A673 (cell line): ENCODE measurements around the gene UVRAG. TPM values are rescaled to one million over a fixed set of nuclear protein-coding genes. Genes with fewer than 3 reads are reported as not detected.

ENCODE experiments used
- BruUV-seq: library from RNA; stranded (reverse); fragments of 400-500 nt; replicated peaks from 2 replicates; lab custom pipeline; 2021; lab: Mats Ljungman, UMichigan
- CTCF ChIA-PET: fragments of 300-600 bp; sonication (Branson Sonifier 250); formaldehyde crosslinking; loops from one replicate; lab custom pipeline; 2022; ENCODE audit warnings: antibody characterized with exemption; lab: Charles Lee
- POLR2A ChIA-PET: fragments of 300-600 bp; sonication (Branson Sonifier 250); formaldehyde crosslinking; loops from one replicate; lab custom pipeline; 2022; ENCODE audit warnings: antibody characterized with exemption; ENCODE audit not compliant: low non-redundant PET; lab: Charles Lee
- DNase-seq: peaks from one replicate; pipeline ENCODE4 v3.0.0-alpha.2; 2015; ENCODE audit warnings: low spot score
- H3K27ac ChIP-seq: fragments of 200-600 bp; sonication (generic); 2 replicates; pipeline ENCODE4 v1.5.1; 2016; ENCODE audit warnings: mixed run types, low read depth, mild to moderate bottlenecking, mixed read lengths, antibody characterized with exemption, low read length; ENCODE audit not compliant: poor library complexity, severe bottlenecking
- H3K27me3 ChIP-seq: fragments of 200-600 bp; sonication (generic); replicated peaks from 2 replicates; pipeline ENCODE4 v1.6.1; 2017; ENCODE audit warnings: mixed run types, low read depth, mild to moderate bottlenecking, mixed read lengths, antibody characterized with exemption, low read length; ENCODE audit not compliant: insufficient read depth, poor library complexity
- H3K36me3 ChIP-seq: fragments of 200-600 bp; sonication (generic); 2 replicates; pipeline ENCODE4 v1.6.1; 2016; ENCODE audit warnings: mixed run types, mild to moderate bottlenecking, mixed read lengths, antibody characterized with exemption, low read length; ENCODE audit not compliant: insufficient read depth, poor library complexity, severe bottlenecking
- H3K4me1 ChIP-seq: fragments of 200-600 bp; sonication (generic); 2 replicates; pipeline ENCODE4 v1.6.1; 2017; ENCODE audit warnings: mixed run types, mild to moderate bottlenecking, mixed read lengths, antibody characterized with exemption, low read length; ENCODE audit not compliant: insufficient read depth, poor library complexity, severe bottlenecking
- H3K4me3 ChIP-seq: fragments of 200-600 bp; sonication (generic); 2 replicates; pipeline ENCODE4 v1.5.1; 2016; ENCODE audit warnings: low read depth, mixed run types, mild to moderate bottlenecking, mixed read lengths, low read length; ENCODE audit not compliant: poor library complexity, severe bottlenecking
- H3K9me3 ChIP-seq: fragments of 200-600 bp; sonication (generic); 2 replicates; pipeline ENCODE4 v1.6.1; 2016; ENCODE audit warnings: mixed run types, low read depth, mild to moderate bottlenecking, mixed read lengths, antibody characterized with exemption, low read length; ENCODE audit not compliant: poor library complexity, severe bottlenecking
- EZH2 ChIP-seq: fragments of 200-600 bp; sonication (generic); IDR thresholded peaks from 2 replicates; pipeline ENCODE4 v1.6.1; 2017; ENCODE audit warnings: borderline replicate concordance, low read depth, mild to moderate bottlenecking, mixed read lengths, antibody characterized with exemption, low read length; ENCODE audit not compliant: poor library complexity, severe bottlenecking
- intact Hi-C: fragments of 100-400 bp; cut with micrococcal nuclease; formaldehyde crosslinking; loops from one replicate; pipeline ENCODE4 v1.10.0; 2022; ENCODE audit not compliant: unreplicated experiment
- total RNA-seq: library from RNA; stranded (reverse); gene quantifications from 2 replicates; pipeline ENCODE4 v1.2.3, GENCODE V29; 2021
- TF ChIP-seq, protein P1 (sequence below): fragments of 300-800, 200-600 bp; sonication (generic); conservative IDR thresholded peaks from 2 replicates; pipeline ENCODE4 v1.5.1; 2017; ENCODE audit warnings: low read depth, mild to moderate bottlenecking, antibody characterized with exemption, low read length, moderate library complexity, mixed read lengths

UVRAG gene
- total RNA-seq, 1 experiment from 2014 or later = 21.1 TPM

DNA sequence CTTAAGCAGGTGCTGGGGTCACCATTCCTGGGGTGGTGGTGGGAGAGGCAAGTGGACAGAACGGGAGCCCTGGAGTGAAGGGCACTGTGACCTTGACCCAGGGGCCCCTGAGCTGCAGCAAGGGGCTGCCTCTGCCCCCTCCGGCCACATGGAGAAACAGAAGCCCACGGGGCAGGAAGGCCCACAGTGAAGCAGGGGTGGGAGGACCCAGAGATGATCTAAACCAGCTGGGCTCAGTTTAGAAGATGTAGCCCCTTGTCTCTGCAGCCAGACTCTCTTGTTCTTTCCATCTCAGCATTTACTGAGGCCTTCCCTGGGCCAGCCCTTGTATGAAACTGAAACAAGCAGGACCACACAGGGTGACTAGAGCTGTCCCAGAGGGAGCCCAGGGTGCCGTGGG, 360.8 kb downstream of the UVRAG start:
- DNase-seq = no peak
- ChIA-PET POLR2A (no interaction called here), CTCF (no interaction called here)
- H3K27me3 ChIP-seq = no peaks in the 10 kb centered on the region
- TF ChIP-seq, protein P1, sequence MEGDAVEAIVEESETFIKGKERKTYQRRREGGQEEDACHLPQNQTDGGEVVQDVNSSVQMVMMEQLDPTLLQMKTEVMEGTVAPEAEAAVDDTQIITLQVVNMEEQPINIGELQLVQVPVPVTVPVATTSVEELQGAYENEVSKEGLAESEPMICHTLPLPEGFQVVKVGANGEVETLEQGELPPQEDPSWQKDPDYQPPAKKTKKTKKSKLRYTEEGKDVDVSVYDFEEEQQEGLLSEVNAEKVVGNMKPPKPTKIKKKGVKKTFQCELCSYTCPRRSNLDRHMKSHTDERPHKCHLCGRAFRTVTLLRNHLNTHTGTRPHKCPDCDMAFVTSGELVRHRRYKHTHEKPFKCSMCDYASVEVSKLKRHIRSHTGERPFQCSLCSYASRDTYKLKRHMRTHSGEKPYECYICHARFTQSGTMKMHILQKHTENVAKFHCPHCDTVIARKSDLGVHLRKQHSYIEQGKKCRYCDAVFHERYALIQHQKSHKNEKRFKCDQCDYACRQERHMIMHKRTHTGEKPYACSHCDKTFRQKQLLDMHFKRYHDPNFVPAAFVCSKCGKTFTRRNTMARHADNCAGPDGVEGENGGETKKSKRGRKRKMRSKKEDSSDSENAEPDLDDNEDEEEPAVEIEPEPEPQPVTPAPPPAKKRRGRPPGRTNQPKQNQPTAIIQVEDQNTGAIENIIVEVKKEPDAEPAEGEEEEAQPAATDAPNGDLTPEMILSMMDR = no peak
- no peak for TF ChIP-seq EZH2
- H3K9me3 ChIP-seq = no peaks in the 10 kb centered on the region
- no peak overlapping the region for H3K27ac ChIP-seq
- BruUV-seq = no TSS peak
- no peaks in the 10 kb centered on the region for H3K36me3 ChIP-seq
- intact Hi-C loops = loop anchor here (1.0 kb wide), 1 partner anchor 19 kb away; no protein-coding TSS in a partner anchor
- H3K4me1 ChIP-seq = no peaks in the 10 kb centered on the region
- H3K4me3 ChIP-seq = no peak overlapping the region

GRCh38 chr11:76176463-76176862, 361.5 kb downstream of the UVRAG start:
- no TSS peak for BruUV-seq
- Histone ChIP-seq H3K27ac (no peak overlapping the region), H3K9me3 (no peaks in the 10 kb centered on the region), H3K4me3 (no peak overlapping the region), H3K27me3 (no peaks in the 10 kb centered on the region), H3K4me1 (no peaks in the 10 kb centered on the region), H3K36me3 (no peaks in the 10 kb centered on the region)
- POLR2A ChIA-PET = no interaction called here
- CTCF ChIA-PET = no interaction called here
- intact Hi-C loops = no loop called here
- TF ChIP-seq, protein P1 = no peak
- TF ChIP-seq EZH2 = no peak
- no peak for DNase-seq

GRCh38 chr11:76177250-76177686, 362.3 kb downstream of the UVRAG start:
- Histone ChIP-seq H3K27ac (no peak overlapping the region), H3K27me3 (no peaks in the 10 kb centered on the region), H3K4me3 (no peak overlapping the region), H3K9me3 (no peaks in the 10 kb centered on the region), H3K4me1 (no peaks in the 10 kb centered on the region), H3K36me3 (no peaks in the 10 kb centered on the region)
- DNase-seq = no peak
- intact Hi-C loops = no loop called here
- TF ChIP-seq, protein P1 = no peak
- no peak for TF ChIP-seq EZH2
- ChIA-PET POLR2A (no interaction called here), CTCF (no interaction called here)
- no TSS peak for BruUV-seq
